Measurements from ENCODE around the gene DTX1.

GRCh38 chr12:113109360-113109759, 52.8 kb downstream of the DTX1 start:
- TF ChIP-seq EZH2 (IDR thresholded peaks at IDR 0.05; ENCODE audit: borderline replicate concordance, insufficient read depth, low read depth, low read length, poor library complexity, severe bottlenecking) (no peak), CTCF (IDR thresholded peaks at IDR 0.05) (no peak)
